ENCODE results near the gene MRPL47.

The MRPL47 gene

GRCh38 chr3:179591313-179591712 is 13.1 kb downstream of the MRPL47 start:
- no peak for DNase-seq (ENCODE audit: low spot score)
- no peak for FAIRE-seq

GRCh38 chr3:179590669-179591068 is 13.8 kb downstream of the MRPL47 start:
- no peak for FAIRE-seq

GRCh38 chr3:179589143-179589542 is 15.3 kb downstream of the MRPL47 start:
- no peak for FAIRE-seq

More at GRCh38 chr3:179590669-179591068, 13.8 kb downstream of the MRPL47 start:
- DNase-seq (ENCODE audit: low spot score): no peak

GRCh38 chr3:179580992-179581391 is 23.4 kb downstream of the MRPL47 start:
- DNase-seq (ENCODE audit: low spot score) (no peak), FAIRE-seq (no peak)

More at GRCh38 chr3:179589143-179589542, 15.3 kb downstream of the MRPL47 start:
- no peak for DNase-seq (ENCODE audit: low spot score)

- no peak for DNase-seq (ENCODE audit: low spot score)
- no peak for FAIRE-seq
Observed at GRCh38 chr3:179565496-179565895, 38.9 kb downstream of the MRPL47 start.

GRCh38 chr3:179563271-179563783 is 41.1 kb downstream of the MRPL47 start:
- no peak for FAIRE-seq
- DNase-seq (ENCODE audit: low spot score): peak; percentile 70

GRCh38 chr3:179562591-179563270 is 41.7 kb downstream of the MRPL47 start, which contains the start of gene ACTL6A:
ACTL6A (plus strand) TSS chr3:179562926; CDS start chr3:179563093, 167 bp downstream.
- FAIRE-seq (peak; percentile 96), DNase-seq (ENCODE audit: low spot score) (peak; percentile 99)

GRCh38 chr3:179560791-179561190 is 43.6 kb downstream of the MRPL47 start:
- DNase-seq (ENCODE audit: low spot score): peak; percentile 37
- peak; percentile 38 for FAIRE-seq

- peak; percentile 72 for FAIRE-seq
- DNase-seq (ENCODE audit: low spot score): peak; percentile 38
Observed at GRCh38 chr3:179558742-179559364, 45.6 kb downstream of the MRPL47 start.

- DNase-seq (ENCODE audit: low spot score) (no peak), FAIRE-seq (no peak)
Observed at GRCh38 chr3:179551349-179552105, 52.9 kb downstream of the MRPL47 start.

- DNase-seq (ENCODE audit: low spot score): no peak
- no peak for FAIRE-seq
Observed at GRCh38 chr3:179546814-179547241, 57.6 kb downstream of the MRPL47 start.

- FAIRE-seq: no peak
- peak; percentile 35 for DNase-seq (ENCODE audit: low spot score)
Observed at GRCh38 chr3:179544981-179545645, 59.3 kb downstream of the MRPL47 start.

GRCh38 chr3:179542375-179542774 is 62.1 kb downstream of the MRPL47 start:
- DNase-seq (ENCODE audit: low spot score) (no peak), FAIRE-seq (no peak)

- FAIRE-seq (no peak), DNase-seq (ENCODE audit: low spot score) (no peak)
Observed at GRCh38 chr3:179541596-179541995, 62.8 kb downstream of the MRPL47 start.

- FAIRE-seq: no peak
- DNase-seq (ENCODE audit: low spot score): no peak
Observed at GRCh38 chr3:179541094-179541493, 63.3 kb downstream of the MRPL47 start.
